HepG2 (cell line): ENCODE data around the gene HEBP1. TPM values are rescaled to one million over a fixed set of nuclear protein-coding genes. Genes with fewer than 3 reads are reported as not detected.

ENCODE experiments used
- ATAC-seq: fragments of 200-7000 bp; cut with Tn5 transposase; 3 replicates; pipeline ENCODE4 v1.9.1; 2020; ENCODE audit warnings: mild to moderate bottlenecking, moderate library complexity
- BruUV-seq: library from RNA; stranded (reverse); fragments of 400-500 nt; replicated peaks from 2 replicates; lab custom pipeline; 2021; lab: Mats Ljungman, UMichigan
- CTCF ChIA-PET: fragments of 300-600 bp; formaldehyde crosslinking; extraction: SDS; loops from one replicate; lab custom pipeline; 2021; ENCODE audit warnings: low total read pairs, inconsistent platforms, low intra/inter-chr PET ratio; lab: Yijun Ruan, JAX
- POLR2A ChIA-PET: fragments of 350-600 bp; sonication (Branson Sonifier 250); formaldehyde crosslinking; loops from one replicate; lab custom pipeline; 2020; ENCODE audit warnings: antibody characterized with exemption, inconsistent platforms; lab: Yijun Ruan, JAX
- DNase-seq: peaks from one replicate; pipeline ENCODE4 v3.0.0-alpha.2; 2015; ENCODE audit warnings: low spot score
- FAIRE-seq: peaks from 3 replicates; lab custom pipeline; 2011; peaks lifted over from hg19 to GRCh38; lab: Jason Lieb, UNC
- H2AFZ ChIP-seq: one replicate; pipeline ENCODE4 v1.6.1; 2011; ENCODE audit warnings: low read length, inconsistent platforms
- H3K27ac ChIP-seq: fragments of 300-600 bp; 3 replicates; pipeline ENCODE4 v1.8.0; 2011; ENCODE audit warnings: mixed run types, mild to moderate bottlenecking, mixed read lengths, low read length, inconsistent platforms; ENCODE audit not compliant: insufficient read depth; ENCODE audit errors: extremely low read length
- H3K27me3 ChIP-seq, 2 experiments: fragments of 200-600 bp in 1 of 2; 2 replicates in 1 of 2; 3 replicates in 1 of 2; pipeline versions ENCODE4 v1.6.0 to v1.8.0; 2011; ENCODE audit warnings: low read length in 2 of 2, mild to moderate bottlenecking in 2 of 2, moderate library complexity in 2 of 2, inconsistent platforms in 1 of 2; ENCODE audit not compliant: insufficient read depth in 2 of 2, control insufficient read depth in 1 of 2
- H3K36me3 ChIP-seq, 2 experiments: fragments of 200-600 bp in 1 of 2; replicated peaks in 1 of 2; 2 replicates in 1 of 2; 3 replicates in 1 of 2; pipeline versions ENCODE4 v1.5.1 to v1.8.0; 2011; ENCODE audit warnings: low read length in 2 of 2, inconsistent platforms in 1 of 2; ENCODE audit not compliant: insufficient read depth in 2 of 2, control insufficient read depth in 1 of 2
- H3K4me1 ChIP-seq: 2 replicates; pipeline ENCODE4 v1.5.1; 2012; ENCODE audit warnings: low read length, inconsistent platforms; ENCODE audit not compliant: insufficient read depth
- H3K4me2 ChIP-seq: 2 replicates; pipeline ENCODE4 v1.6.0; 2011; ENCODE audit warnings: low read depth, low read length, inconsistent platforms
- H3K4me3 ChIP-seq, 3 experiments: fragments of 200-600 bp in 1 of 3; sonication (generic), shearing (Covaris generic) in 1 of 3; replicated peaks in 1 of 3; 2 replicates each; pipeline ENCODE4 v1.5.1; 2011 to 2016; ENCODE audit warnings: low read length in 3 of 3, inconsistent platforms in 2 of 3, low read depth in 2 of 3, mild to moderate bottlenecking in 2 of 3, control low read depth in 1 of 3, mixed read lengths in 1 of 3; ENCODE audit not compliant: insufficient read depth in 1 of 3
- H3K79me2 ChIP-seq: one replicate; pipeline ENCODE4 v1.6.1; 2011; ENCODE audit warnings: low read length, inconsistent platforms; ENCODE audit not compliant: insufficient read depth
- H3K9ac ChIP-seq: 2 replicates; pipeline ENCODE4 v1.6.0; 2011; ENCODE audit warnings: mild to moderate bottlenecking, low read depth, low read length, inconsistent platforms; ENCODE audit not compliant: insufficient read depth
- H3K9me3 ChIP-seq: 2 replicates; pipeline ENCODE4 v1.5.1; 2012; ENCODE audit warnings: mild to moderate bottlenecking, low read length
- H4K20me1 ChIP-seq: 2 replicates; pipeline ENCODE4 v1.6.0; 2011; ENCODE audit warnings: inconsistent platforms, mild to moderate bottlenecking, low read length, moderate library complexity; ENCODE audit not compliant: insufficient read depth
- HDAC1 ChIP-seq: sonication (generic); formaldehyde crosslinking; IDR thresholded peaks from 2 replicates; pipeline ENCODE4 v1.5.1; 2020; ENCODE audit warnings: mild to moderate bottlenecking, missing genetic modification reagents
- KMT2B ChIP-seq: IDR thresholded peaks from 2 replicates; pipeline ENCODE4 v1.6.1; 2016; ENCODE audit warnings: missing genetic modification reagents, missing compliant biosample characterization
- MXD3 ChIP-seq: IDR thresholded peaks from 2 replicates; pipeline ENCODE4 v1.6.1; 2016; ENCODE audit warnings: mild to moderate bottlenecking, missing biosample characterization, missing genetic modification reagents
- NFKBIZ ChIP-seq: IDR thresholded peaks from 2 replicates; pipeline ENCODE4 v1.6.1; 2018; ENCODE audit warnings: missing genetic modification reagents, missing compliant biosample characterization
- TMF1 ChIP-seq: sonication (generic); formaldehyde crosslinking; IDR thresholded peaks from 2 replicates; pipeline ENCODE4 v1.8.1; 2022; ENCODE audit warnings: low read depth, missing genetic modification reagents
- ZFP82 ChIP-seq: sonication (generic); formaldehyde crosslinking; IDR thresholded peaks from 2 replicates; pipeline ENCODE4 v1.5.1; 2020; ENCODE audit warnings: mild to moderate bottlenecking, missing genetic modification reagents, borderline replicate concordance
- ZNF180 ChIP-seq: sonication (generic); formaldehyde crosslinking; IDR thresholded peaks from 2 replicates; pipeline ENCODE4 v1.4.0; 2020; ENCODE audit warnings: low read depth, missing genetic modification reagents, borderline replicate concordance
- ZNF256 ChIP-seq: sonication (generic); formaldehyde crosslinking; conservative IDR thresholded peaks from 2 replicates; pipeline ENCODE4 v1.4.0; 2020; ENCODE audit warnings: missing genetic modification reagents
- ZNF44 ChIP-seq: sonication (generic); formaldehyde crosslinking; IDR thresholded peaks from 2 replicates; pipeline ENCODE4 v1.5.1; 2020; ENCODE audit warnings: mild to moderate bottlenecking, missing genetic modification reagents
- ZNF629 ChIP-seq: sonication (generic); formaldehyde crosslinking; conservative IDR thresholded peaks from 2 replicates; pipeline ENCODE4 v1.5.0; 2020; ENCODE audit warnings: missing genetic modification reagents
- ZNF670 ChIP-seq: sonication (generic); formaldehyde crosslinking; IDR thresholded peaks from 2 replicates; pipeline ENCODE4 v1.8.0; 2022; ENCODE audit warnings: mild to moderate bottlenecking, missing genetic modification reagents, borderline replicate concordance
- ZNF746 ChIP-seq: sonication (generic); formaldehyde crosslinking; IDR thresholded peaks from 2 replicates; pipeline ENCODE4 v1.8.0; 2022; ENCODE audit warnings: mild to moderate bottlenecking, missing genetic modification reagents
- ZNF747 ChIP-seq: sonication (generic); formaldehyde crosslinking; IDR thresholded peaks from 2 replicates; pipeline ENCODE4 v1.8.1; 2023; ENCODE audit warnings: missing genetic modification reagents, mild to moderate bottlenecking, borderline replicate concordance
- WGBS: methylation state at CpG from one replicate; pipeline ENCODE4 v1.1.6; 2017; ENCODE audit warnings: low lambda C conversion rate; 5-methylcytosine and 5-hydroxymethylcytosine counted together
- in situ Hi-C: cut with HindIII; loops from 2 replicates; pipeline ENCODE4 v1.10.0; 2017; ENCODE audit warnings: low pct_unique_long_range_greater_than_20kb; ENCODE audit not compliant: extremely low pct_ligation_motif_present
- intact Hi-C: fragments of 100-400 bp; cut with micrococcal nuclease; formaldehyde crosslinking; loops from one replicate; pipeline ENCODE4 v1.10.0; 2022; ENCODE audit not compliant: unreplicated experiment
- polyA plus RNA-seq, 8 experiments: library from polyadenylated mRNA; depleted of rRNA in 3 of 8; stranded (reverse) in 7 of 8; unstranded in 1 of 8; fragments of >200 nt; fragmentation: Illumina TruSeq in 4 of 8; extraction: Trizol in 4 of 8; gene quantifications; 2 replicates each; pipeline versions ENCODE4 v1.2.1 to v1.2.3, GENCODE V29; 2011 to 2016; ENCODE audit warnings: low read depth in 4 of 8, missing spikeins in 1 of 8, mixed read lengths in 1 of 8; ENCODE audit not compliant: insufficient read depth in 1 of 8
- total RNA-seq, 5 experiments: library from RNA; depleted of rRNA; stranded (reverse); fragments of >200 nt; fragmentation: Illumina TruSeq; extraction: Trizol; gene quantifications; 2 replicates each; pipeline ENCODE4 v1.2.3, GENCODE V29; 2016; ENCODE audit warnings: low read depth in 1 of 5
- TF ChIP-seq, protein P1 (sequence below): sonication (generic); formaldehyde crosslinking; IDR thresholded peaks from 2 replicates; pipeline ENCODE4 v1.9.0; 2021; ENCODE audit warnings: missing genetic modification reagents, mild to moderate bottlenecking, borderline replicate concordance

The HEBP1 gene
- total and polyA plus RNA-seq, 2 of the 13 experiments (the other 11 are each of a cell fraction or from before 2014, with no cell fraction given): 7.8 to 9.4 TPM

DNA sequence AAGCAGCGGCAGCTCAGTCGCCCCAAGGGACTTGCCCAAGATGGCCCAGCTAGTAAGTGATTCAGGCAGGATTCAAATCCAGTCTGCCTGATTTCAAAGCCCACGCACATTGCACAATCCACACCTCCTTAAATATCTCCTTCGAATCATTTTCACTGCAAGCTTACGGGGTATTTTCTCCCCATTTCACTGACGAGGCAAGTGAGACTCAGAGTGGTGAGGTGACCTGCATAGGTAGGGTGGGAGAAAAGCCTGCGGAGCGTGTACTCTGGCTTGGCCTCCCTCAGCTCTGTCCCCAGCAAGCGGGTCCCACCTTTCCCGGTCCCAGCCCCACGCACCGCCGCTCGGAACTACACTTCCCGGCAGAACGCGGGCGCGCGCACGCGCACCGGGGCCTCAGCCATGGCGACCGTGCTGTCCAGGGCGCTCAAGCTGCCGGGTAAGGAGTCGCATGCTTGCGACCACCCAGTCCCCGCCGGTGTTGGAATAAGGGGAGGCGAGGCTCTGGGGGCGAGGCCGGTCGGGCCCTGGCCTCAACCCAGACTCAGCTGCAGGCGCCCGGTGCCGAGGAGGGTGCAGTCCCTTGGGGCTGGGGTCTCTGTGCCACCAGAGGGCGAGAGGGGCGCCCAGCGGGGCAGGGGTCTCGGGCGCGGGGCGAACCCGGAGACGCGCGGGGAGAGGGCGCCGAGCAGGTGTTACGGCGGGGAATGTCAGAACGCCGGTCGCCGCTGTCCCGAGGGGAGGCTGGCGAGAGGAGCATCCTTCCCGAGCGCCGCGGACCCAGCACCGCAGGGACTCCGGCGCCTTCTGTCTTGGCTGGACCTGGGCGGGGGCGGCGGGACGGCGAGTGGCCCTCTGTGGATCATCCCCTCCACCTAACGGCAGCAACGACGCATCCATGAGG is 44.2 kb upstream of the HEBP1 start, which contains the start of gene FAM234B (continued):
- peak; percentile 35; the same call in 1 of the 2 replicates for TF ChIP-seq ZNF746
- TF ChIP-seq TMF1: 0 out of 2 replicates have a peak, but pooled peaks have one; percentile 59
- TF ChIP-seq ZNF180: no peak
- peak; percentile 81 for TF ChIP-seq HDAC1 (CRISPR knock-in tag)
- 0 out of 2 replicates have a peak, but pooled peaks have one; percentile 20 for TF ChIP-seq ZNF256 (CRISPR knock-in tag)
- TF ChIP-seq NFKBIZ (CRISPR knock-in tag): peak; percentile 41; the same call in 1 of the 2 replicates
- peak; percentile 51; the same call in 1 of the 2 replicates for TF ChIP-seq MXD3 (CRISPR knock-in tag)
- peak; percentile 69; the same call in 1 of the 2 replicates for TF ChIP-seq ZFP82
- no peak for TF ChIP-seq ZNF44 (CRISPR knock-in tag)
- TF ChIP-seq ZNF629 (CRISPR knock-in tag): peak; percentile 76

GRCh38 chr12:13042666-13043230 is 42.7 kb upstream of the HEBP1 start:
- H3K27ac ChIP-seq: no peak overlapping the region
- in situ Hi-C loops: no loop called here
- no peak for FAIRE-seq
- 20% methylated on average over 4 of the region's 4 CpGs for WGBS
- TF ChIP-seq ZNF747 (CRISPR knock-in tag) (no peak), KMT2B (CRISPR knock-in tag) (no peak), ZNF629 (CRISPR knock-in tag) (peak; percentile 44), ZNF670 (CRISPR knock-in tag) (no peak)
- TF ChIP-seq, protein P1, sequence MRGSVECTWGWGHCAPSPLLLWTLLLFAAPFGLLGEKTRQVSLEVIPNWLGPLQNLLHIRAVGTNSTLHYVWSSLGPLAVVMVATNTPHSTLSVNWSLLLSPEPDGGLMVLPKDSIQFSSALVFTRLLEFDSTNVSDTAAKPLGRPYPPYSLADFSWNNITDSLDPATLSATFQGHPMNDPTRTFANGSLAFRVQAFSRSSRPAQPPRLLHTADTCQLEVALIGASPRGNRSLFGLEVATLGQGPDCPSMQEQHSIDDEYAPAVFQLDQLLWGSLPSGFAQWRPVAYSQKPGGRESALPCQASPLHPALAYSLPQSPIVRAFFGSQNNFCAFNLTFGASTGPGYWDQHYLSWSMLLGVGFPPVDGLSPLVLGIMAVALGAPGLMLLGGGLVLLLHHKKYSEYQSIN: no peak
- no TSS peak for BruUV-seq
- intact Hi-C loops: no loop called here
- no peak overlapping the region for H3K9ac ChIP-seq
- DNase-seq: no peak
- H3K4me1 ChIP-seq: peaks cover 21% of the 10 kb centered on the region; the same call in 1 of the 2 replicates
- H3K36me3 ChIP-seq: no peaks in the 10 kb centered on the region
- H3K4me2 ChIP-seq: no peak overlapping the region
- ChIA-PET CTCF (no interaction called here), POLR2A (no interaction called here)
- ATAC-seq: no peak
- H4K20me1 ChIP-seq: no peaks in the 10 kb centered on the region
- no peaks in the 10 kb centered on the region for H3K79me2 ChIP-seq
- no peaks in the 10 kb centered on the region for H3K9me3 ChIP-seq
- H2AFZ ChIP-seq: no peak overlapping the region
- peaks cover 2 to 32% of the 10 kb centered on the region in 2 experiments; a peak in 3 of 5 replicates for H3K27me3 ChIP-seq
- H3K4me3 ChIP-seq: no peak overlapping the region
